CD4-positive, alpha-beta T cell treated with Interleukin-10 for 1 hour (primary cell): ENCODE data around the gene KCNMA1.

Source experiments
- DNase-seq: peaks from one replicate; pipeline ENCODE4 v3.0.0-alpha.2; 2020

Gene KCNMA1

DNA sequence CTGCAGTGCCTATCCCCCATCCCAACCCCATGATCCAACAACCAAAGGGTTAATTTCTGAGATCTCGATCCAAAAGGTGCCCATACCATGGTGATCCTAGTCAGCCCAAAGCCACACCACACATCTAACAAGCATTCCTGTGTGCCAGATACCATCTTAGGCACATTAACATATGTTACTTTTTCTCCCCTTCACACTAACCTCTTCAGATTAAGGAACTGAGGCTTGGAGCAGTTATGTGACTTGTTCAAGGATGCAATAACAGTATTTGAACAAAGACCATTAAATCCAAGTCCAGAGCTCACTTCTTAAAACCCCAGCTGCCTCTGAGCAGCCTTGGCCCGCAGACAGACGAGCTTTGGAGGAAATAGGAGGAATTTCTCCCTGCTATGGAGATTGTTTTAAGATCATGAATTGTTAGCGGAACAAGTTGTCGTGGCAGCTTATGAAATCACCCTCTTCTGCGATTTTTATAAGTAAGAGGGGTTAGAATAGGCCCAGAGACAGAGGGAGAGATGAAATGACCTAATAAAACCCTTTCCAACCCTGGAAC is 327.2 kb downstream of the KCNMA1 start:
- no peak for DNase-seq

DNA sequence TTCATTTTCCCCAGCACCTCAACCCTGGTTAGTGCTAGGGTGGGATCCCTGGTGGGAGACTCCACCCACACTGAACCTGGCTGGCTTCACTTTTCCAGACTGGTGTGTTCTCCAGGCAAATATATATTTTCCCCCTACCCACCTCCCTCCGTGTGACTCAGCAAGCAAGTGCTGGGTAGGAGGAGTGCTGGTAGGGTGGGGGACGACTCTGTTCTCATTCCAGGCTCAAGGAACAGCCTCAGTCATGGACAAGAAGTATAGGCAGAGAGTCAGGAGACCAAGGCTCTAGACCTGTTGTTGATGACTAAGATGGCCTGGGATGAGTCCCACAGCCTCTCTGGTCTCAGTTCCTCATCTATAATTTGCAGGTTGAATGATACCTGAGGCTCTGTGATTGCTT is 328.1 kb downstream of the KCNMA1 start:
- no peak for DNase-seq

DNA sequence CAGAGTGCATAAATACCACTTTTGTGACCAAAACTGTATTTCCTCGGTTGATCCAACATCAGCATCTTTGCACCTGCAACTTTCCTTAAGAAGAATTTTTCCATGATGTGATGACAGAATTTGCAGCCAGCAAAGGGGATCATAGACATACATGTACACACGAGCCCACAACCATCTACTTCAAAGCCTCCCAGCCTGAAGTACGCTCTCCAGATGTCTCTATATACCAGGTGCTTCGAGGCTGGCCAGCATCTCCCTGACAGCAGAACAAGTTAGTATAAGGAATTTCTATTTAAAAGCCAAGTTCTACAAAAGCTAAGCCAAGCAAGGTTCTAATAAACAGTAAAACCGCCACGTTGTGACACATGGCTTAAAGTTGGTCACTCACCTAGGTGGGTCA is 328.5 kb downstream of the KCNMA1 start:
- no peak for DNase-seq

DNA sequence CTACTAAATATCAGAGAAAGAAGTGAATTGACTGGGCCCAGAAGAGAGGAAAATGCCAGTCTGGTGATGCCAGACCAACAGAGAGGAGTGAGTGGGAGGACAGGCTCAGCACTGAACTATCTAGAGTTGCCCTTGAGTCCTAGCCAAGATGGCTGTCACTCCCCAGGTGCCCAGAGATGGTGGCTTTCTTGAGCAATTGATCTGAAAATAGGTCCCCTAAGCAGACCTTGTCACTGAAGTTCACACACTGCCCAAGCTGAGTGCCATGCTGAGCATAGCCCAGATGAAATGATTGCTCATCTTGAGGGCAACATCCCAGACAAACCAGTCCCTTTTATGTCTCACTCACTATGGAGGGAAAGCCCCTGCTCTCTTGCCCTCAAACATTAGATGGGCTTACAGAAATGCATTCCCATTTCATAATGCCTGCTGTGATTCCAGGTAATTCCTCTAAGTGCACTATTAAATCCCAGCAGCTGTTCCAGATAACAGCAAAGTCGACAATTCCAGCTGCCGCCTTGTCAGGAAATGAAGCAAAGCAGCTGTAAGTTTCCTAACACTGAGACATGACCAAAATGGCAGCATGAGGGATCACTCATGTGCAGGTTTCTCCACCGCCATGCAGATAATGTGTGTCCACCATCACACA is 329.4 kb downstream of the KCNMA1 start:
- no peak for DNase-seq

DNA sequence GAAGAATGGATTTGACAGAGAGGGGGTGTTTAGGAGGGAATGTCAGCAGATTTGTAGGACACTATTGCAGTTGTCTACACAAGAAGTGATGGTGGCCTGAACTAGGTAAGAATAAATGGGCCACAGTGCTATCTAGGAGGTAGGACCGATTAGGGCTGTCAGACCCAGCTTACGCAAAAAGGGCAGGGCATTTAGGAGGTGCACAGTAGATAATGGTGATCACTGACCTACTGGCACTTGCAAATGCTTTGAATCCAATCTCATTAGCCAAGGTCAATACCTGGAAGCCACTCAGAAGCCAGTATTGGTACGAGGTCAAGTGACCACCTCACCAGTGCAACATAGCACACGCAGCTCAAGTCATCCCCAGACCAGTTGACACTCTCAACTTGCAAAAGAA is 330.9 kb downstream of the KCNMA1 start:
- no peak for DNase-seq

DNA sequence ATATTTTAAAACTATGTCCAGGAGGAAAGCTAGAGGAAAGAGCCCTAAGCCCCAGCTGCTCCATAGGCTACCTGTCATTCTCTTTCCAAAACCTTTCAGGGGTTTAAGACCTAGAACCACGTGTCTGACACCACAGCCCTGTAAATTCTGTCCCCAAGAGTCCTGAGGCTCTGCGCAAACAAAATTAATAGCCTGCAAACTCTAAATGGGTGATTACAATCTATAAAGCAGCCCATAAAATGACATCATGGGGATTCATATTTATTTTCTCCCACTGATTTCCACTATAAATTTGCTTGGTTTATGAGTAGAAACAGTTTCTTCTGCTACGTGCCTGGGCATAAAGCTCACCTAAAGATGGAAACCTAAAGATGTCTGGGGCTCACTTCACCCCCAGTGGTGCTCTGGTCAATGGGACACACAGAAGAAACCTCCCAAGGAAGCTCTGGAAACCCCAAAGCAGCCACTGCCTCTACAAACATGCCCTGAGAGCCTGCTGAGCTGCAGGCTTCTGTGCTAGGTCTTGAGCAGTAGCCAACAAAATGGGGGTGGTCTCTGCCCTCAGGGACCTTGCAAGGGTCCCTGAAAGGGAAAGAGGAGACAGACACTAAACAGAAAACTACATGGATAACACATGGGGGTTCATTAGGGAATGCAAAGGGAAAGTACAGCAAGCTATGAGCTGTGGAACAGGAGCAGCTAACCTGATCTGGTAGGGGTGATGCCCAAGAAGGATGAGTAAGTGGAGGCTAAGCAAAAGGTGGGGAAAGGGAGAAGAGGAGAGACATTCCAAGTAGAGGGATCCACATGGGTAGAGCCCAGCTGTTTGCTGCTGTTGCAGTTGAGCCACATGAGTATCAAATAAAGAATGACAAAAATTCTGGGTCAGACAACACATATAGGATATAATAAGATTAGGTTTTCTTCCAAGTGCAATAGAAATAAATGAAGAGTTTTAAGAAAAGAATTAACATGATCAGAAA is 331.7 kb downstream of the KCNMA1 start:
- no peak for DNase-seq

DNA sequence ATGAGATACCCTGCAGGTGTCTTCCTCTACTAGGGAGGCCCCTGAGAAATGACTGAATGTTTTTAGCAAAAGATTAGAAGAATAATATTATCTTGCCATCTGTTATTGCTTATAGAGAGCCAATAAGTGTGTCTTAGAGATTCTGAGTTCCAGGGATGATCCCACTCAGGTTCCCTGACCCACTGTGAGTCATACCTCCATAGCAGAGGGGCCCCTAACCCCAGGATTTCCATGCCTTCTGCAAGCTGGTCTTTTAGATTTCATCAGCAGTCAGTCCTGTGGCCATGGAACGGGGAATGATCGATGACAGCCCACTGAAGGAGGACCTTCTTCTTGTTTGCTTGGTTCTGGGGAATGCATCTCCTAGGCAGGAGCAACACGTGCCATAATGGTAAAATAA is 333.4 kb downstream of the KCNMA1 start:
- DNase-seq: no peak

DNA sequence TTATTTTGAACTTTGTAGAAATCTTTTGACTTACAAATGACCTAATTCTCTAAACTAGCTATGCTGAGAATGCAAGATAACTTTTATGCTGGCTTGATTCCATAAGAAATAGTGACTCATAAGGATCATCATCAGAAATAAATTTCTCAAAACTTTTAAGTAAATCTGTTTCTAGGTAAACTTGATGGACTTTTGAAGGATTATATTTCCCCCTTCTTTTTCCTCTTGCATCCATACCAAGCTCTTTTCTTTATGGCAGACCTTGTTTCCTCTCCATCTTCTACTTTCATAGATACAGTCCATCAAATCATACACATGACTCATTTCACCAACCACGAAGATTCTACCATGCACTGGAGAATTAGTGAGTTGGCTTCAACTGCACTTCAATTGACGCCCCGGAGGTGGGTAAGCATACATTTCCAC is 336.3 kb downstream of the KCNMA1 start:
- DNase-seq: no peak

DNA sequence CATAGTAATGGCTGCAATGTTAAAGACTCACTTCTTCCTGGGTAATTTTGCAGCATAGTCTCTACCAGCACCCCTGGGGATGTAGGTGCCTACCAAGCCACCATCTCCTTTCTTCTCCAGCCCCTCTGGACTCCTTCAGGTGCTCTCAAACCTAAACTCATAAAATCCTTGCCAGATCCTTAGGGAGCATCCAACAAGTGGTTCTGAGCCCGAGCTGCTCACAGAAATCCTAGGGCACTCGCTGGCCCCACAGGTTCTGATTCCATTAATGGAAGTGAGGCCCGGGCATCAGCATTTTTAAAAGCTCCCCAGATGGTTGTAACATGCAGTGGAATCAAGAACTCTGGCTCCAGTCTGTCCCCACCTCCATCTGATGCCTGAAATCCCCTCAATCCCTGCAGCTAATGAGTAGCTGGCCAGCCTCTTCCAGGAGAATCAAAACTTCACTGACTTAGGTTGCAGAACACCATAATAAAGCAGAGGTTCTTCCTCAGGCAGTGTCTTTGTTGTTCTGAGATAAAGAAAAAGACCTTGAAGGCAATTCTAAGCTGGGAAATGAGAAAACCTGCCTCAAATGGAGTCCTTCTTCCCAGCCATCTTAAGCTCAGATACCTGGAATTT is 336.8 kb downstream of the KCNMA1 start:
- no peak for DNase-seq

DNA sequence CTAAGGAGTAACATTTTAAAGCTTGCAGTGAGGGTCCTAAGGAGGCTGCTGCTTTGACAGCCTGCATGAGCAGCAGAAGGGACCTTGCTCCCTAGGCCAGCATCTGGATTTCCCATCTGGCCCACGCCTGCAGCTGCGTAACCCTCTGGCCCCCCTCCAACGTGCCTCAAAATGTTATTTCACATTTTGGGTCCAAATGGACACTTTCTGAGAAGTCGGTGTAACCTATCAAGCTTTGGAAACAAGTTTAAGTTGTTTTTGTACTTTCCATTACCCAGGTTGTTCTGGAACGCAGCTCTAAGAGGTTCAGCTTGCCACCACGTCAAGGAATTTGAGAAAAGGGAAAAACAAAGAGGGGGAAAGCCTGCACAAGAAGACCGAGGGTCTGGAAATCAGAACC is 338.3 kb downstream of the KCNMA1 start:
- DNase-seq: no peak

DNA sequence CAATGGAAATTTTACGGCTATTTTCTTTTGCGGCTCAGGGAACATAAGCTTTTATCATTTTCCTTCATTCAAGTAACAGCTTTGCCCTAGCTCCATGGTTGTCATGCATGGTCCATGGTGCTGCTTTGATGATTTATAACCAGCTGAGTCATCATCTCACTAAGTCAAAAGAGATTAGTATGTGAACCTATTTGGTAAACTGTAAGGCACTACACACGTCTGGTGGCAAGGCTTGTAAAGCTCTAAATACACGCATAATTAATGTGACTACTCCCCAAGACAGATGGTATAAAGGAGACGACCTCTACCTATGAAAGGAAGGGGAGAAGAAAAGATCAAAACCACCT is 340.2 kb downstream of the KCNMA1 start:
- no peak for DNase-seq

DNA sequence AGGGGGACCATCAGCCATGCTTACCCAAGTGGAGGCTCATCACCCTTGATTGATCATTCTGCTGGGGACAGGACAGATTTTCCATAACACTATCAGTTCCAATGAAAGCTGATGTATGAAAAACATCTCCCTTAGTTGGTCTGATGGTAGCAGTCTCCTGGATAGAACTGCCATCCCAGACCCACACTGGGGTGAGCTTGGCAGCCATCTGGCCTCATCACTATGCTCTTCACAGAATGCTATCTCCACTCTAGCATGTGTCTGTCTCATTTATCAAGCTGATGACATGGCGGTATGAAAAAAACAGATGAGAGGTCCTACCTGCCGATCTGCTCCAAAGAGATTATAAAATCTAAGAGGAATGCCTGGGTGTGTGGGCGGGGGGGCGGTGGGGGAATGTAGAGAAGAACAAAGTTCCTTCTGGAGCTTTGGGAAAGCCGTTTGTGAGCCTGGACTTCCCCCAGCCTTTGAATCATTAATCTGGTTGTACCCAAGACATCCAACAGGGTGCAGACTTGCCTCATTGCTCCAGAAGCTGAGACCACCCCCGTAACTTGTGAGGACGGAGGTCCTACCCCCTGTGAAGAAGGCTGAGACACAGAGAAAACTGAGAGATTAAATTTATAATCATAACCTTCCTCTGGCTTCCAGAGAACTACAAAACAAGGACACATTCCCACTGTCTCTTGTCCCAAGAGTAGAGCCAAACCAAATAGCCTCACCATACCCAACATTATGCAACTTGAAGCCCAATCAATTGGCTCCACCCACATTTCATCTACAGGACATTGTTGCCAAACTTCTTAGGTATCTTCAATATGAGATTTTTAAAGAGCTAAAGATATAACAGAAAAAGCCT is 340.8 kb downstream of the KCNMA1 start:
- DNase-seq: no peak

DNA sequence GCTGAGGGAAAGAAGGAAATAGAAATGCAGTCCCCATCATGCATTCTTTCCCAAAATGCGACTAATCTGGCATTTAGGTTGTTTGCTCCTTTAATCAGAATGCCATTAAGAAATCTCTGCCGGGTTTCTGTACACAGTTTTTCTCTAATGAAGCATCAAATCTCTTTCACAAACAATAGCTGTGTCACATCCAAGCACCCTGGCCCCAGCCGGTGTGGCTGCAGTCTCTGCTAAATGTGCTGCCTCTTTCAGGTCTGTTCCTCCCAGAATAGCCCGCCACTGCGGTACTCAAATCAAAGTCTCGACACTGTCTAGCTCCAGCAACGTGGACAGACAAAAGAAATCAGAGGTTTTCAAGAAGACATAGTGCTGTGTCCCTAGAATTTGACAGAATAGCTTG is 343.8 kb downstream of the KCNMA1 start:
- no peak for DNase-seq

DNA sequence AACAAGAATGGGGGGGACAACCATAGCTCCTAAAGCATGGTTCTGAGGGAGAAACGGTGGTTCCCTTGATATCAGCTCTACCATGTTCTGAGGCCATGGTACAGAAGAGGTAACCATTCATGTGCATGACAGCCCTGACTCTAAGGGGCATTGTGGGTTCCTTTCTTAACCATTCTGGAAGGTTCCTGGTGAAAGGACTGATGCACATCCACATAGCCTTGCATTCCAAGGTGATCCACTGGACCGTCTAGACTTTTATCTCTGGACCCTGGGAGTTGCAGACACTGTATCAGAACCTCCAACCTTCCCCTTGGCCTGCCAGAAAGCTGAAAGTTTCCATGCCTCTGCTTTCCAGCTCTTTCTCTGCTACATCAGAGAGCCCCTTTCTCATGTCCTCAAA is 344.3 kb downstream of the KCNMA1 start:
- no peak for DNase-seq

DNA sequence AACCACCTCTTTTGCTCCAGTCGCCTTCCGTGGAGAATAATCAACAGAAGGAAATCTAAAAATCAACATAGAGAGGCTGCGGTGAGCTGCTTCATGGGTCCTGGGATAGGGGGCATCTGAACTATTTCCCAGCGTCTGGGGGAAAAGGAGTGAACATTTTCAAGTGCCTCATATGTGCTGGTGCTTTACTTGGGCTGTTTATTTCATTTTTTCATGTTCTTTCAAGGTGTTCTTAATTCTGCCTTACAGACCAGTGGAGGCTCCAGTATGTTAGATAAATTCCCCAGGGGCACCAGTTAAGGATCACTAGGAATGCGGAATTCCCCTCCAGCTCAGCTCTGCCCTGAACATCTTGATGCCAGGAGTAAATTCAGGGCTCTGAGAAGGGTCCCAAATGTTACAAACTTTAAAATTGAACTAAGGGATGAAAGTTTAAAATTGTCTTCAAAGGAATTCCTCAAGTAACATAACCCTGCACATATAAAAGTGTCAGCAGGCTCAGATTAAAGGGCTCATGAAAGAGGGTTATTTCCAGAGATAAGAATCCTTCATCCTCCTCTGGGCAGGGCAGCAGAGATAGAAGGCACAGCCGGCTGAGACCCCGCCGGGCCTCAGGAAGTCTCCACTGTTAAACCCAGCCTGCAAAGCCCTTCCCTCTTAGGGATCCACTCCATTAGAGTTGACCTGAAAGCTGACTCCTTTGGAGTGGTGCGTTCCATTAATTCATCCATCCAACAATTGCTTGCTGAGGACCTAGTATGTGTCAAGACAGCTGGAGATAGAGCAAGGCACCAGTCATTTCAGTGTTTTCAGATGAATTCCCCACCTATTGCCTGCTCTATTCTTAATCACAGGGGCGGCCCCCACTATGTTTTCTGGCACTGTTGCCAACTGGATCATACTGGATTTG is 345.8 kb downstream of the KCNMA1 start:
- DNase-seq: no peak

DNA sequence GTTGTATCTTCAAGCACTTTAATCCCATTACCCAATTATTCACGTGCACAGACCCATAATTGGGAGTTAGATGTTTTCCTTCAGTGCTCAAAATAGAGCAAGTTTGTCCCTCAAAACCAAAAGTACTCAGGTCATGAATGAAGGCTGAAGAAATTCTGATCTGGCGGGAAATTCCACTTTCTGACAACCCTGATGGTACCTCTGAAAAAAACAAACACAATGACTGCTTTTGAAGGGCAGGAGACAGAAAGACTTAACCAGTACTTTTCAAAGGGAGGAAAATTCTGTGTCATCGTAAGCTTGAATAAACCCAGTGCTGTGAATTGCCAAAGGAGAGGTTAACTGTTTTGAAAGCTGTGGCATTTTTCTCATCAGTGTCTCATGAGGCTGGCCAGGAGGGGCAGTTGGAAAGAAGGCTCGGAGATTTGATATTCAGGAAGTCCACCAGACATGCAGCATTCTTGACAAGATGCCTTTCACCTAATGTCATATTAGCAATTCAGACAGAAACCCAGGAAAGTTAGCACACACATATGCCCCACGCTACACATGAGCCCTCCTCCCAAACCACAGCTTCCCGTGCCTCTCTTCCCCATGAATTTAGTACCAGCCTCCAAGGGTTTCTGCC is 347.0 kb downstream of the KCNMA1 start:
- DNase-seq: no peak

DNA sequence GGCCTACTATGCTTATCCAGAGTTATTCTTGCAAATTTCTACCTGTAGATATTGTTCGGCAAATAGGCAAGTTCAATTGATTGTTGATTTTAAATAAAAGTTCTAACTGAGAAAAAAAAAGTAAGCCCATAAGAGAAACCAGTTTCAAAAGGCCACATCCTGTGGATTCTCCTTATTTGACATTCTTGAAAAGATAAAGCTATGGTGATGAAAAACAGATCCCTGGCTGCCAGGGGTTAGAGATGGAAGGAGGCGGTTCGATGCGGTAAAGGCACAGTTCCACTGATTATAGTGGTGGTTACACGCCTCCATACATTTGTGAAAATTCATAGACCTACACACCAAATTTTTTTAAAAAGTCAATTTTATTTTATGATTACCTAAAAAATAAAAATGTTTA is 347.8 kb downstream of the KCNMA1 start:
- DNase-seq: no peak

DNA sequence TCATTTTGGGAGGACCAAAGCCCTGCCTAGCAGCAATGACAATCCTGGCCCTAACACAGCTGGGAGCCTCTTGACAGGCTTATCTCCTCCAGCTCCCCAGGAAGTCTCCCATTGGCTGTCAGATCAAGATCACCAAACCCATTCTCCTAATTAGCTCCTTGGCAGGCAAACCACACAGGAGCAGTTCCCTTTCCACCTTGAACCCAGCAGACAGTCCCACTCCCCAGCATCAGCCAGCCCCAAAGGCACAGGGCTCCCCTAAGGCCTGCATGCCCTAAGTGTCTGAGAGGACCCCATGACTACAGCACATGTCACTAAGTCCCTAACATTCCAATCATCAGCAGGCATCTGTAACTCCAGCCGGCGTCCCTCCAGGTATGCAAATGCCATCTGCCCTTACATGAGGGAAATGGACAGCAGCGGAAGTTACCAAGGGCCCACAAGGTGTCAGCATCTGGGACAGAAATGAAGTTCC is 348.5 kb downstream of the KCNMA1 start:
- no peak for DNase-seq

DNA sequence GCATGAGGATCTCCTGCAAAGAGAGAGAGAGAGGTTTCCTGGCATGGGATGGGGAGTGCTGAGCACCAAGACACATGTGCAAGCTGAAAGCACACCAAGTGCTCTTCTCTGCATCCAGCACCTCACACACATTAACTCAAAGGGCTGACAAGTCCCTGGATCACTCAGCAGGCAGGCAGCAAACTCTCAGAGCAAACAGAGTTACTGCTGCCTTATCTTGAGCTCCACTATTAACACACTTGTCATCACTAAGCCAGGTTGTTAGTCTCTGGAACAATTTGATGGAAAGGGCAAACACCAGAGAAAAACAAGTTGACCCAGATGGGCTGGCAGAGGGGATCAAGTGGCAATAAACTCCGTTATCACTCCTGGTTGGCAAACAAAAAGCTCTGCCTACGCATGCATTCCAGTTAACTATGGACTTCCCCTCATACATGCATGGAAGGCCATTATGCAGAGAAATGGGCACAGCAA is 349.9 kb downstream of the KCNMA1 start:
- no peak for DNase-seq
